Measurements from ENCODE around the gene ACSS1. TPM values are rescaled to one million over a fixed set of nuclear protein-coding genes. Genes with fewer than 3 reads are reported as not detected.

ACSS1 gene
- total RNA-seq, 1 donor from 2014 or later, result 5.9 TPM

DNA sequence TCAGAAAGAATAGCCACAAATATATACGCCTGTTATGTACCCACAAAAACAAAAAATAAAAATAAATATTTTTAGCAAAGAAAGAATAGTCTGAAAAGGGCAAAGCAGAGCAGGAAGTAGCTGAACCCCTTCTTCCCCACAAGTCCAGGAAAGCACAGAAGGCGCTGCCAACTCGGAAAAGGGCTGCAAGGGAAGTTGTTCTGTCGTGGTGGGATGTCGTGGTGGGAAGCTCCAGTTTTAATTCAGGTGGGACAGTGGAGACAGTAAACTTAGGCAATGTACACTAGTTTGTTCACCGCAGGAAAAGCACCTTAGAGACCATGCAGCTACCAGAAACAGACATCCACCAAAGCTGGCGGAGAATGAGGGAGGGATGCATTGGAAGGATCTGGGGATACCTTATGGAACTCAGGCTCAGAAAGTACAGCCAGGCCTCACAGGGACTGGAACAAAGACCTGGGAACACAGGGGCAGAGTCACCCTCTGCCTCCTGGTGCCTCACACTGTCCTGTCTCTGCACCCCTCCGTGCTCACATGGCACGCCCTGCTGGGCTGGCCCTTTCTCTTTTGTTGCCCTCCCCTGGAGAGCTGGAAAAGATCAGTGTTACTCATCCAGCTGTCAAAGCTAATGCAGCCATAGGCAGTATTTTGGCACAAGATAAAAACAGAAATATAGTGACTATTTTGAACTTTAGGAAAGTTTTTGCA, 62.0 kb downstream of the ACSS1 start:
- no peak for DNase-seq (ENCODE audit: low read depth, low spot score)

DNA sequence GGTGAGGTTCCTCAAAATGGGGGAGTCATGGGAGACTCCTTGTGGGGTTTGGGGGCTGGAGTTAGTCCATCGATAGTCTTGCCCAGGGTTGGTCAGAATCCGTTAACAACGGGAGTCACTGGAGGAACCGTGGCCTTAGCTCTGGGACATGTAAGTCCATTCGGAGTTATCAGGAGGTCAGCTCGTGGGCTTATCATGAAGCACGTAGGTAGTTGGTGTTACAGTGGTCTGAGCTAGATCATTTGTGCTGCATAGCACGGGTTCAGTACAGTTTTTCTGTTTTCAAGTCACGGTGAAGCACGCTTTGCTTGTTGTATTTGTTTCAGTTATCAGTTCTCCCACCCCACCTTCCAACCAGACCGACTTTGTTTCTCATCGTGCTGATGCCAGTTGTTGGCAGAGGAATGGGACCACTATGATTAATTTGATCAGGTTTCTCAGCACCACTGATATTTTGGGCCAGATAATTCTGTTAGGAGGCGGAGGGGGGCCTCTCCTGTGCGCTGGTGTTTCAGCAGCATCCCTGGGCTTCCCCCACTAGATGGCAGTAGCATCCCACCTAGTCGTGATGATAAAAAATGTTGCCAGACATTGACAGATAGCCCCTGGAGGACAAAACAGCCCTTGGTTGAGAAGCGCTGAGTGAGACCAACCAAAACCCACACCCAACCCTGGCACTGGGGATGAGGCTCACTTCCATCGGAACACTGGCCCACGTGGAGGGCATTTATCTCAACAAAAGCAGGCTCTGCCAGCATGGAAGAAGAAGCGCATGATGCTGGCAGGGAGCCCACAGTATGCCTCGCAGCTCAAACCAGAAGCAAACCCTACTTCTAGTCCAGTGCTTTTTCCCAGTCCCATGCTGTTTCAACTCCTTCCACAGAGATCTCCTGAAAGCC, 63.2 kb downstream of the ACSS1 start:
- no peak for DNase-seq (ENCODE audit: low read depth, low spot score)

DNA sequence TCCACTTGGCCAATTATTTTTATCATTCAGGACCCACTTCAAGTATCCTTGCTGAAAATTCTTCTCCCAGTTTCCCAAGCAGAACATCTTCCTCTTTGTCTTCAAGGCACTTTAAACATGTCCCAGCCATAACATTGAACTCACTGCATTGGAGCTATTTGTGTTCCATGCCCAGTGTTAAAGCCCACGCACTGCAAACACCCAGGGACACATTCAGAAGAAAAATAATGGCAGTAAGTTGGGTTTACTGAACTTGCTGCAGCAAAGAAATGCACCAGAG, 63.8 kb downstream of the ACSS1 start:
- DNase-seq (ENCODE audit: low read depth, low spot score), result no peak

DNA sequence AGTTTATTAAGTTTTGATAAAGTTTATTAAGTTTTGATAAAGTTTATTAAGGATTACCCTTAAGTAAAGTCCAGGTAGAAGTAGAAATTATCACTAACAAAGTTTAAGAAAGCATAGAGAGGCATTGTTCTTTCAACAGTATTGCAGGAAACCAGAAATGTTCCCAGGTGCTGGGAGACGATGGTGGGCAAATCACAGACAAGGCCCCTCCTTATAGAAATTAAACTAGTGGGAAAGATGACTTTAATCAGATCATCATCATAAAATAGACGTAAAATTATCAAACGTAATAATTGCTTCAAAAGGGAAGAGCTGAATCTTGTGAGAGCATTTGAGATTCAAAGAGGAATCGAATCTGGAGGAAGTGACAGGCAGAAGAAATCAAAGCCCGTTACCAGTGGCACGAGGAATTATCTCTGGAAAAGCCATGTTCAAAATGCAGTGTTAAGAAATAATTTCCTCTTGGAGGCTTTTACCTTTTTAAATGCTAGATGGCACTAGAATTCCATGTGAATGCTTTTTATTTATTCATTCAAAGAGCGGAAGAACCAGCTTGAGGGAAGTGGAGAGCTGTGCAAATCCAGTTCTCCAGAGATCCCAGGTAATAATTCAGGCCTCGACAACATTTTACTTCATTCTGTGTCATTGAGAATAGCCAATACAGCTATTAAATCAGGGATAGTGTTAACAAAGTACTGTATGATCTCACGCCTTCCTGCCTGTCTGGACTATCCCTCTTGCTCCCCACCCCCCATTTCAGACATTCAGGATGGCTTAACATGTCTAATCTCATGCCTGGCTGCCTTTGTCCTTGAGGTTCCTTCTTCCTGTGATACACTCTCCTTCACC, 64.4 kb downstream of the ACSS1 start:
- DNase-seq (ENCODE audit: low read depth, low spot score), result no peak

DNA sequence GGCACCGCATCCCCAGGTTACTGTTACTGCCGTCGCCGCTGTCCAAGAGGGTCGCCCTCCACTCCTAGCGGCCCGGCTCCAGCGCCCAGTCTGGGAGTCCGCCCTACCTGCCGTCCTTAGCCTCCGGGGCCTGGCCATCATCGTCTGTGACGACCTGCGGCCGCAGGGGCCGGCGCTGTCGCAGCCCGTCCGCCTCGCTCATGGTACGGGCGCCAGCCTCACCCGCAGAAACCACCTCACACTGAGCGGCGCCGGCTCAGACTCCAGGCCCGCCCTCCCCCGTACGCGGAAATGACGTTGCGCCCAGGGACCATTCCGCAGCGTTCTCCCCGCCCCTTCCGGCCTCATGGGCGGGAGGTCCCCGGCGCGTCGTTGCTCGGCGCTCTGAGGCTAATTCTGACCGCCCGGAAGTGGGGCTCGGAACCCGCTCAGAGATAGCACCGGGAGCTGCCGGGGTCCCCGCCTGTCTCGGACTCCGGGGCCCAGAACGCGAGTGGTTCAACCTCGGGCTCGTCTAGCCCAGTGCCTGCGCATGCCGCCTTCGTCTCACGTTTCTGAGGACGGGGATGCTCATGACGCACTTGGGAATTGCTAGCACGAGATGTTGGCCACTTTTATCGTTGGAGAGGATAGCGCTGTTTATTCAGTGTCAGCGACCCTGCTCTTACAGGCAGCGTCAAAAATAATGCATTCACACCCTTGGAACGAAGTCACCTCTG, 65.3 kb downstream of the ACSS1 start, which contains the start of gene APMAP:
APMAP (minus strand) TSS at position 265 of the 719 bp plus-strand sequence; CDS start at position 202, 63 bp downstream.
- peak; percentile 49 for DNase-seq (ENCODE audit: low read depth, low spot score)

DNA sequence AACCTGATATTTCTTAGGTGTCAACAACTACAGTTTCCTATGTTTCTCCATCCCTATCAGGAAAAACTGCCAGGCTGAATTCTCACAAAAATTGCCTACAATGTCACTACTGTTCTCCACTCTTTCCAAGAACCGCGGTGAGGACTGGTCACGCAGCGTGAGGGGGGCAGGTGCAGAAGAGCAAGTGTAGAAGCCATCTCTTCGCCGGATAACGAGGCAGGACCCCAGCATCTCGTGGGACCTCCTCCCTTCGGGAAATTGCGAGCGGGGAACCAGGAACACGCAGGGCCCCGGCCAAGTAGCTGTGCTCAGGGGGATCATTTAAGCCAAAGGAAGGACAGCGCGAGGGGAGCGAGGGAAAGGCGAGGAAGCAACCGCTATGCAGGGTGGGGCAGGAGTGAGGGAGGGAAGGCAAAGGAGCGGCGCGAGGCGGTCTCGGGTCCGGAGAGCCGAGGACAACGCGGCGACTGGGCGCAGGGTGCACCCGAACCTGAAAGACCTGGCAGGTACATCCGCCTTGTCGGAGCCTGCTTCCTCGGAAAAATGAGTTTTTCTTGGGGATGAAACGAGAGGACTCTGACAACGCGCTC, 65.9 kb downstream of the ACSS1 start:
- no peak for DNase-seq (ENCODE audit: low read depth, low spot score)

DNA sequence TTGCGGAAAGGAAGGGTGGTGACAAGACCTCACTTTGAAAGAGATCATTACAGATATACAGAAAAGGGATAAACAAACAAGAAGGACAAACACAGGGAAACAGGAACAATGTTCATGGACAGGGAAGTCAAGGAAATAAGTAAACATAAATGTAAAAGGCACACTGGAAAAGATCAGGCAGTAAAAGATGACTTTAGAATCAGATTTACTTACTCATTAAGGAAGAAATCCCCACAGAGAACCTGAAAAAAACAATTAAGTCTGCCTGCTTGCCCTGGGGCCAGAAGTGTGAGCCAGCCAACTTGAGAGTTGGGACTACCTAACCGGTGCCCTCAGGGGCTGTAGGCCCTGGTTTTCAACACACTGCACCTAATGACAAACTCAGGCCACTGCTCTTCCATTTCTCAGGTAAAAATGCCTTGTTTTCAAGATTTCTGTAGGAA, 67.1 kb downstream of the ACSS1 start:
- no peak for DNase-seq (ENCODE audit: low read depth, low spot score)

DNA sequence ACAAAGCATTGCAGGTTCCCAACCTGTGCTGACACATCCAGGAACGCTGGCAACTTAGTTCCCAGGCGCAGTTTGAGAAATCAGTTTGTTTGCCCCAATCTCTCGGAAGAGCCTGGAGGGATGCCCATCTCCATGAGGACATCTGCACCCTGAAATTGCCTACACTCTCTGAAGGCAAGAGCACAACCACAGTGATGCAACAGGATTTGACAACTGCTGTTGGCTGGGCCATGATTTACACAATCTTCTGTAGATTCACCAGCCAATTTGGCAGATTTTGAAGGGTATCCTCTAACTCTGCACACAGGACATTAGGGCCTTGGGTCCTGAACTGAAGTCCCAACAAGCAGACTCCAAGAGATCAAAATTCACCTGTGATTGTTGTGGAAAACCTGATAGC, 68.8 kb downstream of the ACSS1 start:
- no peak for DNase-seq (ENCODE audit: low read depth, low spot score)

DNA sequence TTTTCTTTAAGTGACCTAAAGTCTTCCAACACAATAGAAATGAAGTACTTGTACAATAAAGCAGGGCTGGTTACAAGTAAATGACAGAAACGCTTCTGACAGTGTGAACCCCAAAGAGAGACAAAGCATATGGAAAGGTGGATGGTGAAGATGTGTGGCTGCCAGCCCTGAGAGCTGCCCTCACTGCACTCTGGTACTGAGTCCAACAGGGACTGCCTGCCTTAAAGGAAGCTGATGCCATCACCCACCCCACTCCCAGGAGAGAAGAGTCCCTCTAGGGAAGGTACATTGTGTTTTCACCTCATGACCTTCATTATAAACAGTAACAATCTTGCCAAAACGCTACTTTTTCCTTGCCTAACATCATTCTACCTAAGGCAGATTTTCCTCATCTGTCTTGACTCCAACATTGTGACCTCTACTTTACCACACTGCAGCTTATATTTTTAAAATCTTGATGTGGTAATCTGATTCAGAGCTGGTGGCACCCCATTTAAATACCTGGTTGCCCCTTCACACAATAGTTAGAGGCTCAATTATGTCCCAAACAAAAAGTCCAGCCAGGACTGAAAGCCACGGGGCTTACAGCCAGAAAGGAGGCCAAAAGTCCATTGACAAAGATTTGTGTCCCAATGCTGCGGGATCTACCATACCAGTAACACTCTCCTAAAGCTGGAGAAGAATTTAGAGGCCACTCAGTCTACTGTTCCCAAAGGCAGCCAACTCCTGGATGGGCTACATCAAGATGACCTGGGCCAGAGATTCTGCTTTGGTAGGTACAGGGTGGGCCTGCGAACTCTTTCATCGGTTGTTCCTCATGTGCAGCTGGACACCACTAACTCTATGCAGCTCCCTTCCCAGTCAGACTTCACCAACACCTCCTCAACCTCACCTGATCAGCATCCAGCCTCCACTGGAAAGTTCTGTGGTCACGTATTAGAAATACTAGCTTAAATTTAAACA, 69.8 kb downstream of the ACSS1 start:
- DNase-seq (ENCODE audit: low read depth, low spot score), result no peak

DNA sequence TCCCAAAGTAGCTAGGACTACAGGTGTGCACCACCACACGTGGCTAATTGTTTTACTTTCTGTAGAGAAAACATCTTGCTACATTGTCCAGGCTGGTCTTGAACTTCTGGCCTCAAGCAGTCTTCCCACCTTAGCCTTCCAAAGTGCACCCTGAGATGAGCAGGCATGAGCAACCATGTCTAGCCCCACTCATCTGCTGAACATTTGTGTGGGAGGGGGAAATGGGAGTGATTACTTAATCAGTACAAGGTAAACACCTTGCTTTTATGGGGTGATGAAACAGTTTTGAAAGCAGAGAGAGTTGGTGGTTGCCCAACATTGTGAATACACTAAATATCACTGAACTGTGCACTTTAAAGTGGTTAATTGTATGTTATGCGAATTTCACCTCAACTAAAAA, 70.7 kb downstream of the ACSS1 start:
- no peak for DNase-seq (ENCODE audit: low read depth, low spot score)

DNA sequence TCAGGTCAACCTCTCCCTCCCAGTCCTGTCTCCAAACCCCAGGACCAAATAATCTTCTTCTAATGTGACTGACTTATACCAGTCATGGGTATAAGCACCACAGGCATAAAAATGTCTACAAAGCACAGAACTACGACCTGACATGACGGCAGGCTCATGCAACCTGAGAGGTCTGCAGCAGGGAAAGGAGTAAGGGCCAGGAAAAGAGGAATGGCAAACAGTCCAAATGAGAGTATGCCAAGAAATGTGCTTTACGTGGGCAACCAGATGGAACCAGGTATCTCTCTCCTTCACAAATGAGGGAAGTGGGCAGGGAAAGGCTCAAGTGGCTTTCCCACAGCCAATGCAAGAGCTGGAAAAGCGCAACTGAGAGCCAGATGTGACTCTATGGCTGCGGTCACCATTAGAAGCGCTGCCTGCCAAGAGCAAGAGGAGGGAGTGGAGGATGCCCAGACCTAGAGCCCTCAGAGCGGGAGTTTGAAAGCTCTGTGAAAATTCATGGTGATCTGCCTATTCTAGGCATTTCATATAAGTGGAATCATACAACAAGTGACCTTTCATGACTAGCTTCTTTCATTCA, 71.4 kb downstream of the ACSS1 start:
- DNase-seq (ENCODE audit: low read depth, low spot score), result no peak

DNA sequence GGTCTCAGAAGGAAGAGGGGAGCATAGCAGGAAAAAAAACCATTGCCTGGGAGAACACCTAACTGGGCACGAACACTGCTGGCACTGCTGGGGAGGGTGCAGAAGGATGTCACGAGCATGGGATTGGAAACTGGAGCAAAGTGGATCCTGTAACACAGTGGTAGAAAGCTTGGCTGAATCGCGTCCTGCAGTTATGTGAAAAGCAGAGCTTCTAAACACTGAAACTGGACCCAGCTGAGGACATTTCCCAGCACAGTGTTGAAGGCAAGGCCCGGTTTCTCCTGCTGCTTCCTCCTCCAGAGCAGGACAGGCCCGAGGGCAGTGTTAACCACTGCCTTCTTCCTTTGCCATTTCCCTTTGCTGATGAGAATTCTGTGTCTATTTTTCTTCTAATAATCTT, 72.1 kb downstream of the ACSS1 start:
- DNase-seq (ENCODE audit: low read depth, low spot score), result no peak

DNA sequence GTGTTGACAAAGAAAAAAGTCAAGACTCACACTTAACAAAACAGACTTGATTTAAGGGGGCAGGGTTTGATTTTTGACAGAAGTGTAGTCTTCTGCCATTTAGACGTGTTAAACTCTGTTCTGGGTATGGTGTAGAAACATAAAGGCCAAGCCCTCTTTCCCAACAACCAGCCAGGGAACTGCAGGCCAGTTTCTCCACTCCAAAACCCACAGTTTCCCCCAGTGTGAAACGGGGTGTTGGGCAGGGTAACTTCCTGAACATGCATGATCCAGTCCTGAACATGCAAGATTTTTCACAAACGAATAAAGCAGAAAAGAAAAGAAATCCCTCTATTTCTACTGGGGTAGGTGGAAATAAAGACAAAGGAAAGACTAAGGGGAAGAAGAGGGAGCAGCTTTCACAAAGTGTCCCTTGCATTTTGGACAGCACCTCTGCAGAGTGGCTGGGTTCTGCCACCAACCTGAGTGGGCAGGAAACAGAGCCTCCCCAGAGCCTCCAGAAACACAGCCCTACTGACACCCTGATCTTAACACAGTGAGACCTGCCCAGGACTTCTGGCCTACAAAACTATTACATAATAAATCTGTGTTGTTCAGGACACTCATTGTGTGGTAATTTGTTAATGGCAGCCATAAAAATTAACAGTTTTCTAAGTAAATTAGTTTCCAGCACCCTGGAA, 72.8 kb downstream of the ACSS1 start:
- DNase-seq (ENCODE audit: low read depth, low spot score), result no peak

DNA sequence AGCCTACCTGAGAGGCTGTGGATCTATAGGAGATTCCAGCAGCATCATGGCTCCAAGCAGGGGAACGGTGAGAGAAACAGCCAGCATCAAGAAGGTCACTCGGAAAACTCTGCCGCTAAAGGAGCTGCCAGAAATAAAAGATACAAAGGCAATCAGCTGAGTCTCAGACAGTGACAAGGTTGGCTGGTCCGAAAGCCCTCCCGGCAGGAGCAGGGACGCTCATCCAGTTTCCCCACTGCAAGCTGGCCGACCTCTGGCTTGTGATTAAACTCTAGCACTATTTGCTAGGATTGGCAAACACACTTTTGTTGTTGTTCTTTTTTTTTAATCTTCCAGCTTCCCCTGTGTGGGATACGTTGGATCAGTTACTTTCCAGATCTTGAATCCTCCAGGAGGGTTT, 74.0 kb downstream of the ACSS1 start:
- DNase-seq (ENCODE audit: low read depth, low spot score), result no peak

DNA sequence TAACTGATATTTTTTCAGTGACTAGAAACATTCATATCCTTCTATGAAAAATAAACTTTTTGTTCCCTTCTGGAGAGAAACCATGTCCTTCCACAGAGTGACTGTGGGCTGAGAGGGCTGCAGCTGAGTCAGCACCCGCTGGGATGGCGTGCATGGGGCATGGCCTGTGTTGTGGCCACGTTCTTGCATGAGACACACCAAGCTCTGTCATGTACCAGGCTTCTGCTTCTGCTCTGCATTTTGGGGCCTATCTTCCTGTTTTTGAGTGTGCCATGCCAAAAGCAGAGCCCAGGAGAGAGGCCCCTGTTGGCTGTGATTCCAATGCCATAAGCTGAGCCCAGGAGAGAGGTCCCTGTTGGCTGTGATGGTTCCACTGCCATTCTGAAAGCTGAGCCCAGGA, 76.1 kb downstream of the ACSS1 start:
- no peak for DNase-seq (ENCODE audit: low read depth, low spot score)

DNA sequence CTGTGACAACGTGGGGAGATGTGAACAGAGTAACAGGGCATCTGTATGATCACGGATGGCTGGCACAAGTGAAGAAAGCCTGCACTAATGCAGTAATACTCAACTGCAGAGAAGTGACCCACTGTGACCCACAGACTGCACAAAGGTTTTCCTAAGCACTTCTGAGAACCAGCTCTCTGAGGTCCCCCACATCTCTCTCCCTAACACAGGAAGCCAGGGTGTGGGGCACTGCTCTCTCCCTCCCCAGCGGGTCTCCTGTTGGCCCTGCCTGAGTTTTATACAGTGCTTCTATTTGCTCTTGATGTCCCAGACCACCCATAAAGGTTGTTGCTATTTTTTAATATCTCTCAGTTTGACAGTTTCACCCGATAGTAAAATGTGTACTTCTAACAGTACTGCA, 76.7 kb downstream of the ACSS1 start:
- DNase-seq (ENCODE audit: low read depth, low spot score), result no peak

DNA sequence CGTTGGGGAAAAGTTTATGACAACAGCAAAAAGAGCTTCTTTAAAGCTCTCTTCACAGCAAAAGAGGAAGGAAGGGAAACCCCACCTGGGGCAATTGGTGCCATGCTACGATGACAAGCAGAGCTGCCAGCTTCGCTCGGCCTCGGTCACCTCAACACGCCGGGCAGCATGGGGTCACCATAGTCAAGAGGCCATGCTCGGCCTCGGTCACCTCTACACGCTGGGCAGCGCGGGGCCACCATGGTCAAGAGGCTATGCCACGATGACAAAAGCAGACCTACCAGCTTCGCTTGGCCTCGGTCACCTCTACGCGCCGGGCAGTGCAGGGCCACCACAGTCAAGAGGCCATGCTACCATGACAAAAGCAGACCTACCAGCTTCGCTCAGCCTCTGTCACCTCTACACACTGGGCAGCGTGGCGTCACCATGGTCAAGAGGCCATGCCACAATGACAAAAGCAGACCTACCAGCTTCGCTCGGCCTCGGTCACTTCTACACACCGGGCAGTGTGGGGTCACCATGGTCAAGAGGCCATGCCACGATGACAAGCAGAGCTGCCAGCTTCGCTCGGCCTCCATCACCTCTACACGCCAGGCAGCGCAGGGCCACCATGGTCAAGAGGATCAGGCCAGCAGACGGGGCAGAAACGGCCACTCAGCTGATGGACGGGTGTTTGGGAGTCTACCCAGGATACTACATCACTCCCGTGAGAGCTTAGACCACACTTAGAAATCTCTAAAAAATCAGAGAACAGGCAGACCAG, 77.5 kb downstream of the ACSS1 start:
- DNase-seq (ENCODE audit: low read depth, low spot score), result no peak

Measured in pulmonary artery endothelial cell (primary cell).